ENCODE measurements around the gene PRORP.

PRORP gene

GRCh38 chr14:35159742-35160409 lies 37.5 kb downstream of the PRORP start:
- peak; percentile 91 for DNase-seq (ENCODE audit: low read depth, low spot score)
- in situ Hi-C loops (cut with HindIII; ENCODE audit: low sequenced_read_pairs): no loop called here
- no peak overlapping the region for H3K4me3 ChIP-seq (ENCODE audit: low read depth, low read length)
- no peak for TF ChIP-seq CTCF (IDR thresholded peaks at IDR 0.05; ENCODE audit: low read depth, low read length)

GRCh38 chr14:35161231-35161630 lies 38.9 kb downstream of the PRORP start:
- TF ChIP-seq CTCF (IDR thresholded peaks at IDR 0.05; ENCODE audit: low read depth, low read length): no peak
- in situ Hi-C loops (cut with HindIII; ENCODE audit: low sequenced_read_pairs): no loop called here
- DNase-seq (ENCODE audit: low read depth, low spot score): no peak
- H3K4me3 ChIP-seq (ENCODE audit: low read depth, low read length): no peak overlapping the region

GRCh38 chr14:35163384-35163783 lies 41.0 kb downstream of the PRORP start:
- in situ Hi-C loops (cut with HindIII; ENCODE audit: low sequenced_read_pairs): no loop called here
- no peak overlapping the region for H3K4me3 ChIP-seq (ENCODE audit: low read depth, low read length)
- no peak for TF ChIP-seq CTCF (IDR thresholded peaks at IDR 0.05; ENCODE audit: low read depth, low read length)
- DNase-seq (ENCODE audit: low read depth, low spot score): no peak

- no peak overlapping the region for H3K4me3 ChIP-seq (ENCODE audit: low read depth, low read length)
- TF ChIP-seq CTCF (IDR thresholded peaks at IDR 0.05; ENCODE audit: low read depth, low read length): no peak
- in situ Hi-C loops (cut with HindIII; ENCODE audit: low sequenced_read_pairs): no loop called here
- DNase-seq (ENCODE audit: low read depth, low spot score): no peak
These were observed 42.5 kb downstream of the PRORP start for GRCh38 chr14:35164849-35165248.

GRCh38 chr14:35167496-35167895 lies 45.1 kb downstream of the PRORP start:
- in situ Hi-C loops (cut with HindIII; ENCODE audit: low sequenced_read_pairs): no loop called here
- no peak overlapping the region for H3K4me3 ChIP-seq (ENCODE audit: low read depth, low read length)
- no peak for TF ChIP-seq CTCF (IDR thresholded peaks at IDR 0.05; ENCODE audit: low read depth, low read length)
- no peak for DNase-seq (ENCODE audit: low read depth, low spot score)

Data from astrocyte of the spinal cord (primary cell).